Thyroid gland (tissue), 4 donors: Measurements from ENCODE around the gene ZNF563.

Experiments used
- POLR2A ChIP-seq, 2 donors: fragments of 450-650 bp; IDR thresholded peaks; one replicate each; pipeline ENCODE4 v1.6.1; 2017; ENCODE audit warnings: antibody characterized with exemption in 2 of 2, mild to moderate bottlenecking in 2 of 2, moderate library complexity in 1 of 2
- TF ChIP-seq, protein P1 (sequence below), 6 experiments: fragments of 200-600 bp in 3 of 6; fragments of 450-650 bp in 3 of 6; sonication (generic) in 3 of 6; IDR thresholded peaks; one replicate each; pipeline ENCODE4 v1.5.1; 2016 to 2019; ENCODE audit warnings: antibody characterized with exemption in 6 of 6, mild to moderate bottlenecking in 2 of 6, inconsistent platforms in 1 of 6, moderate library complexity in 1 of 6

DNA sequence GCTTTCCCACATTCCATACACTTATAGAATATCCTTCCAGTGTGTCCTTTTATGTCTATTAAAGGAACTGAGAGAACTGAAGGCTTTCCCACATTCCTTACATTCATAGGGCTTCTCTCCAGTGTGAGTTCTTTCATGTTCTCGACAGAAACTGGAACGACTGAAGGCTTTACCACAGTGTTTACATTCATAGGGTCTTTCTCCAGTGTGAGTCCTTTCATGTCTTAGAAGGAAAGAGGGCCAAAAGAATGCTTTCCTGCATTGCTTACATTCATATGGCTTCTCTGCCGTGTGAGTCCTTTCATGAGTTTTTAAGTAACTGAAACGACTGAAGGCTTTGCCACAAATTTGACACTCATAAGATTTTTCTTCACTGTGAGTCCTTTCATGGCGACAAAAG, 61.0 kb downstream of the ZNF563 start:
- TF ChIP-seq, protein P1, sequence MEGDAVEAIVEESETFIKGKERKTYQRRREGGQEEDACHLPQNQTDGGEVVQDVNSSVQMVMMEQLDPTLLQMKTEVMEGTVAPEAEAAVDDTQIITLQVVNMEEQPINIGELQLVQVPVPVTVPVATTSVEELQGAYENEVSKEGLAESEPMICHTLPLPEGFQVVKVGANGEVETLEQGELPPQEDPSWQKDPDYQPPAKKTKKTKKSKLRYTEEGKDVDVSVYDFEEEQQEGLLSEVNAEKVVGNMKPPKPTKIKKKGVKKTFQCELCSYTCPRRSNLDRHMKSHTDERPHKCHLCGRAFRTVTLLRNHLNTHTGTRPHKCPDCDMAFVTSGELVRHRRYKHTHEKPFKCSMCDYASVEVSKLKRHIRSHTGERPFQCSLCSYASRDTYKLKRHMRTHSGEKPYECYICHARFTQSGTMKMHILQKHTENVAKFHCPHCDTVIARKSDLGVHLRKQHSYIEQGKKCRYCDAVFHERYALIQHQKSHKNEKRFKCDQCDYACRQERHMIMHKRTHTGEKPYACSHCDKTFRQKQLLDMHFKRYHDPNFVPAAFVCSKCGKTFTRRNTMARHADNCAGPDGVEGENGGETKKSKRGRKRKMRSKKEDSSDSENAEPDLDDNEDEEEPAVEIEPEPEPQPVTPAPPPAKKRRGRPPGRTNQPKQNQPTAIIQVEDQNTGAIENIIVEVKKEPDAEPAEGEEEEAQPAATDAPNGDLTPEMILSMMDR (IDR thresholded peaks at IDR 0.05): no peak
- TF ChIP-seq POLR2A (IDR thresholded peaks at IDR 0.05): no peak
